Measurements from ENCODE around the gene FRMPD4.

Gene FRMPD4

GRCh38 chrX:12685541-12685940, 547.3 kb downstream of the FRMPD4 start:
- DNase-seq: no peak

- DNase-seq: no peak
These were observed 548.1 kb downstream of the FRMPD4 start for GRCh38 chrX:12686331-12686730.

- no peak for DNase-seq
These were observed 552.4 kb downstream of the FRMPD4 start for GRCh38 chrX:12690646-12691045.

- no peak for DNase-seq
These were observed 555.5 kb downstream of the FRMPD4 start for GRCh38 chrX:12693754-12694153.

- peak; percentile 29 for DNase-seq
These were observed 562.5 kb downstream of the FRMPD4 start for GRCh38 chrX:12700745-12701144.

- peak; percentile 87 for DNase-seq
These were observed 563.4 kb downstream of the FRMPD4 start for GRCh38 chrX:12701628-12702027.

- DNase-seq: peak; percentile 25
These were observed 564.3 kb downstream of the FRMPD4 start for GRCh38 chrX:12702509-12703091.

- DNase-seq: no peak
These were observed 566.4 kb downstream of the FRMPD4 start for GRCh38 chrX:12704706-12705105.

GRCh38 chrX:12709047-12709446, 570.8 kb downstream of the FRMPD4 start:
- no peak for DNase-seq

- DNase-seq: no peak
These were observed 573.3 kb downstream of the FRMPD4 start for GRCh38 chrX:12711435-12712040.

- DNase-seq: no peak
These were observed 578.3 kb downstream of the FRMPD4 start for GRCh38 chrX:12716574-12716973.

- no peak for DNase-seq
These were observed 581.6 kb downstream of the FRMPD4 start for GRCh38 chrX:12719837-12720236.

GRCh38 chrX:12721042-12721441, 582.8 kb downstream of the FRMPD4 start:
- DNase-seq: no peak

GRCh38 chrX:12722314-12722713, 584.0 kb downstream of the FRMPD4 start:
- DNase-seq: no peak

GRCh38 chrX:12741416-12741815, 603.1 kb downstream of the FRMPD4 start:
- no peak for DNase-seq

- DNase-seq: no peak
These were observed 609.2 kb downstream of the FRMPD4 start for GRCh38 chrX:12747433-12747832.

- DNase-seq: no peak
These were observed 613.6 kb downstream of the FRMPD4 start for GRCh38 chrX:12751887-12752286.

- no peak for DNase-seq
These were observed 615.1 kb downstream of the FRMPD4 start for GRCh38 chrX:12753366-12753765.

- DNase-seq: no peak
These were observed 620.0 kb downstream of the FRMPD4 start for GRCh38 chrX:12758291-12758690.

- DNase-seq: peak; percentile 19
These were observed 629.6 kb downstream of the FRMPD4 start for GRCh38 chrX:12767856-12768255.

- no peak for DNase-seq
These were observed 630.2 kb downstream of the FRMPD4 start for GRCh38 chrX:12768491-12768890.

GRCh38 chrX:12770440-12770839, 632.2 kb downstream of the FRMPD4 start:
- peak; percentile 55 for DNase-seq

- DNase-seq: no peak
These were observed 633.3 kb downstream of the FRMPD4 start for GRCh38 chrX:12771445-12772069.
